Trophoblast cell (in vitro differentiated cells and primary cell): Measurements from ENCODE around the gene CALN1.

Experiments
- DNase-seq, 2 donors: peaks; one replicate each; pipeline ENCODE4 v3.0.0-alpha.2; 2016
- H2AFZ ChIP-seq: 2 replicates; pipeline ENCODE4 v1.6.1; 2013; ENCODE audit warnings: low read length, moderate library complexity, mild to moderate bottlenecking; ENCODE audit not compliant: insufficient read depth, poor library complexity
- H2AK5ac ChIP-seq: 2 replicates; pipeline ENCODE4 v1.6.1; 2013; ENCODE audit warnings: mild to moderate bottlenecking, low read length
- H2BK120ac ChIP-seq: 2 replicates; pipeline ENCODE4 v1.6.1; 2013; ENCODE audit warnings: low read length, mild to moderate bottlenecking, moderate library complexity; ENCODE audit not compliant: insufficient read depth, poor library complexity
- H2BK12ac ChIP-seq: 2 replicates; pipeline ENCODE4 v1.6.1; 2013; ENCODE audit warnings: mild to moderate bottlenecking, low read length, moderate library complexity
- H2BK5ac ChIP-seq: 2 replicates; pipeline ENCODE4 v1.6.1; 2013; ENCODE audit warnings: low read length, low read depth, moderate library complexity, mild to moderate bottlenecking; ENCODE audit not compliant: poor library complexity
- H3K14ac ChIP-seq: 2 replicates; pipeline ENCODE4 v1.6.1; 2013; ENCODE audit warnings: mild to moderate bottlenecking, low read length
- H3K18ac ChIP-seq: 2 replicates; pipeline ENCODE4 v1.6.1; 2013; ENCODE audit warnings: mild to moderate bottlenecking, low read length
- H3K23ac ChIP-seq: 2 replicates; pipeline ENCODE4 v1.6.1; 2013; ENCODE audit warnings: low read length
- H3K27ac ChIP-seq: 2 replicates; pipeline ENCODE4 v1.5.1; 2013; ENCODE audit warnings: low read depth, mild to moderate bottlenecking, inconsistent platforms, low read length, moderate library complexity
- H3K27me3 ChIP-seq: 2 replicates; pipeline ENCODE4 v1.6.1; 2013; ENCODE audit warnings: inconsistent platforms, mild to moderate bottlenecking, low read length, moderate library complexity; ENCODE audit not compliant: insufficient read depth
- H3K36me3 ChIP-seq, 2 experiments: 1 replicate in 1 of 2; 2 replicates in 1 of 2; pipeline ENCODE4 v1.6.1; 2013; ENCODE audit warnings: low read length in 2 of 2, mild to moderate bottlenecking in 2 of 2, moderate library complexity in 1 of 2; ENCODE audit not compliant: insufficient read depth in 2 of 2, control insufficient read depth in 1 of 2
- H3K4ac ChIP-seq: 2 replicates; pipeline ENCODE4 v1.6.1; 2013; ENCODE audit warnings: low read depth, mild to moderate bottlenecking, low read length, moderate library complexity
- H3K4me1 ChIP-seq, 2 experiments: 1 replicate in 1 of 2; 2 replicates in 1 of 2; pipeline ENCODE4 v1.6.1; 2013; ENCODE audit warnings: low read length in 2 of 2, mild to moderate bottlenecking in 2 of 2, moderate library complexity in 1 of 2; ENCODE audit not compliant: insufficient read depth in 2 of 2, control insufficient read depth in 1 of 2
- H3K4me2 ChIP-seq: 2 replicates; pipeline ENCODE4 v1.6.1; 2013; ENCODE audit warnings: inconsistent platforms, mild to moderate bottlenecking, low read length, moderate library complexity
- H3K4me3 ChIP-seq: 2 replicates; pipeline ENCODE4 v1.5.1; 2013; ENCODE audit warnings: mild to moderate bottlenecking, low read depth, low read length, inconsistent platforms
- H3K79me1 ChIP-seq: one replicate; pipeline ENCODE4 v1.6.1; 2013; ENCODE audit warnings: low read length
- H3K79me2 ChIP-seq: 2 replicates; pipeline ENCODE4 v1.6.1; 2013; ENCODE audit warnings: low read length, mild to moderate bottlenecking; ENCODE audit not compliant: control insufficient read depth, insufficient read depth, poor library complexity
- H3K9ac ChIP-seq: 2 replicates; pipeline ENCODE4 v1.6.1; 2013; ENCODE audit warnings: mild to moderate bottlenecking, low read length
- H3K9me3 ChIP-seq: 2 replicates; pipeline ENCODE4 v1.6.1; 2013; ENCODE audit warnings: low read depth, mild to moderate bottlenecking, control low read depth, inconsistent platforms, low read length; ENCODE audit not compliant: insufficient read depth
- H4K12ac ChIP-seq: 2 replicates; pipeline ENCODE4 v1.6.1; 2013; ENCODE audit warnings: low read depth, mild to moderate bottlenecking, low read length, moderate library complexity
- H4K8ac ChIP-seq: 2 replicates; pipeline ENCODE4 v1.6.1; 2013; ENCODE audit warnings: low read depth, mild to moderate bottlenecking, low read length, moderate library complexity
- H4K91ac ChIP-seq: one replicate; pipeline ENCODE4 v1.6.1; 2013; ENCODE audit warnings: low read depth, mild to moderate bottlenecking, low read length, moderate library complexity
- WGBS: extraction: QIAGEN DNeasy Blood & Tissue Kit; methylation state at CpG from one replicate; pipeline ENCODE4 v1.1.7; 2013; ENCODE audit warnings: missing lambda C conversion rate; ENCODE audit not compliant: insufficient read length, insufficient coverage; ENCODE audit errors: extremely low coverage; 5-methylcytosine and 5-hydroxymethylcytosine counted together

Gene CALN1

GRCh38 chr7:71996141-71996540 lies 416.0 kb downstream of the CALN1 start:
- H3K9ac ChIP-seq, result no peak overlapping the region
- no peak overlapping the region for H3K4ac ChIP-seq
- no peak overlapping the region for H2BK5ac ChIP-seq
- H3K18ac ChIP-seq, result no peak overlapping the region
- no peak overlapping the region for H4K8ac ChIP-seq
- H3K4me2 ChIP-seq, result no peak overlapping the region
- no peak for DNase-seq
- no peak overlapping the region for H3K14ac ChIP-seq
- no peak overlapping the region for H4K12ac ChIP-seq
- H3K79me1 ChIP-seq, result no peaks in the 10 kb centered on the region
- H3K4me1 ChIP-seq, result no peaks in the 10 kb centered on the region
- H2AK5ac ChIP-seq, result no peak overlapping the region
- no peaks in the 10 kb centered on the region for H3K9me3 ChIP-seq
- no CpG with 5 or more reads among the region's 2 CpGs for WGBS
- H3K4me3 ChIP-seq, result no peak overlapping the region
- H3K27me3 ChIP-seq, result no peaks in the 10 kb centered on the region
- H4K91ac ChIP-seq, result no peak overlapping the region
- H3K79me2 ChIP-seq, result no peaks in the 10 kb centered on the region
- no peak overlapping the region for H2BK120ac ChIP-seq
- H3K27ac ChIP-seq, result no peak overlapping the region
- no peak overlapping the region for H2AFZ ChIP-seq
- H3K23ac ChIP-seq, result no peak overlapping the region
- no peak overlapping the region for H2BK12ac ChIP-seq
- H3K36me3 ChIP-seq, result no peaks in the 10 kb centered on the region

GRCh38 chr7:71995111-71995510 lies 417.0 kb downstream of the CALN1 start:
- H3K4me3 ChIP-seq, result no peak overlapping the region
- H3K27ac ChIP-seq, result no peak overlapping the region
- no peaks in the 10 kb centered on the region for H3K27me3 ChIP-seq
- H2AK5ac ChIP-seq, result no peak overlapping the region
- H3K36me3 ChIP-seq, result no peaks in the 10 kb centered on the region
- no peak overlapping the region for H3K14ac ChIP-seq
- H4K8ac ChIP-seq, result no peak overlapping the region
- H2BK12ac ChIP-seq, result no peak overlapping the region
- H3K18ac ChIP-seq, result no peak overlapping the region
- H3K4me2 ChIP-seq, result no peak overlapping the region
- no peaks in the 10 kb centered on the region for H3K79me1 ChIP-seq
- H3K79me2 ChIP-seq, result no peaks in the 10 kb centered on the region
- H3K4ac ChIP-seq, result no peak overlapping the region
- no peak overlapping the region for H3K9ac ChIP-seq
- H4K91ac ChIP-seq, result no peak overlapping the region
- no peak overlapping the region for H2BK5ac ChIP-seq
- WGBS, result no CpG with 5 or more reads among the region's 7 CpGs
- H3K23ac ChIP-seq, result no peak overlapping the region
- DNase-seq, result no peak
- H4K12ac ChIP-seq, result no peak overlapping the region
- no peaks in the 10 kb centered on the region for H3K9me3 ChIP-seq
- H2BK120ac ChIP-seq, result no peak overlapping the region
- no peak overlapping the region for H2AFZ ChIP-seq
- no peaks in the 10 kb centered on the region for H3K4me1 ChIP-seq

DNA sequence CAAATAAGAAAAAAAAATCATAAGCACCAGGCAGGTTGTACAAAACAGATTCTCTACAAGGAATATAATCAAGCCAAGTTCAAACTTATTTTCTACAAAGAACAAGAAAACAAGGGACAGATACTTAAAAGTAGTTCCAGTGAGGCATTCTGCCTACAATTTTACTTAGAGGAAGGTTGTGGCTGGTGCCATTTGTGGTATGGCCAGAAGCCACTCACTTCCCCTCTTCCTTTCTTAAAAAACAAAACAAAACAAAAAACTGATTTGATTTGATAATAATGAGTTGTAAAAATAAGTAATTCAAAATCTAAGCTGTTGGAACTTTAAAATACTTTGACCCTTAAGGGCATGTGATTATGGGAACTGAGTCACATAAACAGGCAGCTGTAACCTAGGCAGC lies 420.6 kb downstream of the CALN1 start:
- Histone ChIP-seq H3K27ac (no peak overlapping the region), H3K4ac (no peak overlapping the region), H3K79me1 (no peaks in the 10 kb centered on the region), H2AFZ (no peak overlapping the region), H4K12ac (no peak overlapping the region), H2AK5ac (no peak overlapping the region), H2BK5ac (no peak overlapping the region), H2BK120ac (no peak overlapping the region), H3K4me2 (no peak overlapping the region), H3K27me3 (no peaks in the 10 kb centered on the region), H3K14ac (no peak overlapping the region), H2BK12ac (no peak overlapping the region), H3K9me3 (no peaks in the 10 kb centered on the region), H3K4me3 (no peak overlapping the region), H3K23ac (no peak overlapping the region), H3K18ac (no peak overlapping the region), H4K8ac (no peak overlapping the region), H3K4me1 (no peaks in the 10 kb centered on the region), H3K9ac (no peak overlapping the region), H3K36me3 (no peaks in the 10 kb centered on the region), H4K91ac (no peak overlapping the region), H3K79me2 (no peaks in the 10 kb centered on the region)
- no peak for DNase-seq

DNA sequence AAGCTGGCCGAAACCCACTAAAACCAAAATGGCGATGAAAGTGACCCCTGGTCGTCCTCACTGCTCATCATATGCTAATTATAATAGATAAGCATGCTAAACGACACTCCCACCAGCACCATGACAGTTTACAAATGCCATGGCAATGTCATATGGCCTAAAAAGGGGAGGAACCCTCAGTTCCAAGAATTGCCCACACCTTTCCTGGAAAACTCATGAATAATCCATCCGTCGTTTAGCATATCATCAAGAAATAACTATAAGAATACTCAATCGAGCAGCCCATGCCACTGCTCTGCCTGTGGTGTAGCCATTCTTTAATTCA lies 422.0 kb downstream of the CALN1 start:
- Histone ChIP-seq H3K4me2 (no peak overlapping the region), H3K79me2 (no peaks in the 10 kb centered on the region), H4K12ac (no peak overlapping the region), H3K36me3 (no peaks in the 10 kb centered on the region), H3K27ac (no peak overlapping the region), H3K4me3 (no peak overlapping the region), H3K4me1 (no peaks in the 10 kb centered on the region), H3K9ac (no peak overlapping the region), H3K79me1 (no peaks in the 10 kb centered on the region), H2BK12ac (no peak overlapping the region), H3K23ac (no peak overlapping the region), H2AK5ac (no peak overlapping the region), H3K27me3 (no peaks in the 10 kb centered on the region), H3K18ac (no peak overlapping the region), H2BK120ac (no peak overlapping the region), H4K91ac (no peak overlapping the region), H3K4ac (no peak overlapping the region), H2AFZ (no peak overlapping the region), H4K8ac (no peak overlapping the region), H3K14ac (no peak overlapping the region), H3K9me3 (no peaks in the 10 kb centered on the region), H2BK5ac (no peak overlapping the region)
- DNase-seq, result no peak
- WGBS, result no CpG with 5 or more reads among the region's 7 CpGs

GRCh38 chr7:71988201-71988600 lies 423.9 kb downstream of the CALN1 start:
- no peak overlapping the region for H2BK12ac ChIP-seq
- H4K12ac ChIP-seq, result no peak overlapping the region
- H2BK120ac ChIP-seq, result no peak overlapping the region
- no peaks in the 10 kb centered on the region for H3K27me3 ChIP-seq
- no peaks in the 10 kb centered on the region for H3K9me3 ChIP-seq
- no peak overlapping the region for H4K91ac ChIP-seq
- H2AK5ac ChIP-seq, result no peak overlapping the region
- H4K8ac ChIP-seq, result no peak overlapping the region
- no peak overlapping the region for H3K4me3 ChIP-seq
- no peak overlapping the region for H3K9ac ChIP-seq
- H2AFZ ChIP-seq, result no peak overlapping the region
- H3K36me3 ChIP-seq, result no peaks in the 10 kb centered on the region
- H3K18ac ChIP-seq, result no peak overlapping the region
- H3K79me2 ChIP-seq, result no peaks in the 10 kb centered on the region
- no peak overlapping the region for H3K4me2 ChIP-seq
- H3K23ac ChIP-seq, result no peak overlapping the region
- H2BK5ac ChIP-seq, result no peak overlapping the region
- H3K14ac ChIP-seq, result no peak overlapping the region
- H3K27ac ChIP-seq, result no peak overlapping the region
- H3K4ac ChIP-seq, result no peak overlapping the region
- WGBS, result no CpG with 5 or more reads among the region's 7 CpGs
- H3K4me1 ChIP-seq, result no peaks in the 10 kb centered on the region
- no peaks in the 10 kb centered on the region for H3K79me1 ChIP-seq
- DNase-seq, result no peak
